Left ventricle myocardium inferior (tissue), 1 donor: ENCODE results near the gene TAF1L. TPM values are rescaled to one million over a fixed set of nuclear protein-coding genes. Genes with fewer than 3 reads are reported as not detected.
"Not testable (repeated sequence)": the region's sequence is repeated elsewhere in the genome, so short reads cannot be mapped to it uniquely, and the experiment has no call there.

Source experiments
- DNase-seq: peaks from one replicate; pipeline ENCODE4 v3.0.0-alpha.2; 2020
- H3K27ac ChIP-seq: fragments of 200-600 bp; replicated peaks from 2 replicates; pipeline ENCODE4 v1.8.0; 2021
- H3K27me3 ChIP-seq: fragments of 200-600 bp; 2 replicates; pipeline ENCODE4 v1.8.0; 2021; ENCODE audit warnings: low read depth
- H3K36me3 ChIP-seq: fragments of 200-600 bp; 2 replicates; pipeline ENCODE4 v1.8.0; 2021
- H3K4me1 ChIP-seq: fragments of 200-600 bp; 2 replicates; pipeline ENCODE4 v1.8.0; 2021
- H3K4me3 ChIP-seq: fragments of 200-600 bp; 2 replicates; pipeline ENCODE4 v1.8.0; 2021; ENCODE audit warnings: mild to moderate bottlenecking, moderate library complexity
- H3K9me3 ChIP-seq: fragments of 200-600 bp; replicated peaks from 2 replicates; pipeline ENCODE4 v1.8.0; 2021
- intact Hi-C: fragments of 100-400 bp; cut with micrococcal nuclease; formaldehyde crosslinking; loops from one replicate; pipeline ENCODE4 v1.11.0; 2022
- total RNA-seq: library from RNA; stranded (reverse); fragmentation: NEBNext Ultra II Directional; extraction: Animal tissue kit (Norgen Biotek cat#: 25700); gene quantifications from one replicate; pipeline ENCODE4 v1.2.1, GENCODE V29; 2021
- TF ChIP-seq, protein P1 (sequence below): fragments of 200-600 bp; IDR thresholded peaks from 2 replicates; pipeline ENCODE4 v1.8.0; 2021; ENCODE audit warnings: antibody characterized with exemption, mild to moderate bottlenecking, borderline replicate concordance
- donor health status: DM: no; HTN: yes; CAD: no; lungs with severe emphysema.

Gene TAF1L
- total RNA-seq, 1 donor from 2014 or later = not detected

DNA sequence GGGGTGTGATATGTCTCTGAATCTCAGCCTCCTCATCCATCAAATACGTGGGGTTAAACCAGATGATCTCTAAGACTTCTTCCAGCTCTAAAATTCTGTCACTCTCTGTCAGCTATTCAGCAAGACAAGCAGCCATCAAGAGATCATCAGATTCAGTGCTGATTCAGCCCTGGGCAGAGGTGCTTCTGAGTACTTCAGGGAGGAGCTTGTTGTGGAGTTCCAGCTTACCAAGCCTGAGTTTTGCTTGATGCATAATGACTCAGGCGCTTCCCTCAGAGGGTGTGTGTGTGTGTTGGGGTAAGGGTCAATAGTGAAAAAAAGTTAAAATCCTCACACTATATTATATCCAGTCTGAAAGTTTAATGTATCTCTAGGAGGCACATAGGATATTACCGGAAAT, 29.6 kb upstream of the TAF1L start:
- TF ChIP-seq, protein P1, sequence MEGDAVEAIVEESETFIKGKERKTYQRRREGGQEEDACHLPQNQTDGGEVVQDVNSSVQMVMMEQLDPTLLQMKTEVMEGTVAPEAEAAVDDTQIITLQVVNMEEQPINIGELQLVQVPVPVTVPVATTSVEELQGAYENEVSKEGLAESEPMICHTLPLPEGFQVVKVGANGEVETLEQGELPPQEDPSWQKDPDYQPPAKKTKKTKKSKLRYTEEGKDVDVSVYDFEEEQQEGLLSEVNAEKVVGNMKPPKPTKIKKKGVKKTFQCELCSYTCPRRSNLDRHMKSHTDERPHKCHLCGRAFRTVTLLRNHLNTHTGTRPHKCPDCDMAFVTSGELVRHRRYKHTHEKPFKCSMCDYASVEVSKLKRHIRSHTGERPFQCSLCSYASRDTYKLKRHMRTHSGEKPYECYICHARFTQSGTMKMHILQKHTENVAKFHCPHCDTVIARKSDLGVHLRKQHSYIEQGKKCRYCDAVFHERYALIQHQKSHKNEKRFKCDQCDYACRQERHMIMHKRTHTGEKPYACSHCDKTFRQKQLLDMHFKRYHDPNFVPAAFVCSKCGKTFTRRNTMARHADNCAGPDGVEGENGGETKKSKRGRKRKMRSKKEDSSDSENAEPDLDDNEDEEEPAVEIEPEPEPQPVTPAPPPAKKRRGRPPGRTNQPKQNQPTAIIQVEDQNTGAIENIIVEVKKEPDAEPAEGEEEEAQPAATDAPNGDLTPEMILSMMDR = no peak
- H3K36me3 ChIP-seq = no peaks in the 10 kb centered on the region

DNA sequence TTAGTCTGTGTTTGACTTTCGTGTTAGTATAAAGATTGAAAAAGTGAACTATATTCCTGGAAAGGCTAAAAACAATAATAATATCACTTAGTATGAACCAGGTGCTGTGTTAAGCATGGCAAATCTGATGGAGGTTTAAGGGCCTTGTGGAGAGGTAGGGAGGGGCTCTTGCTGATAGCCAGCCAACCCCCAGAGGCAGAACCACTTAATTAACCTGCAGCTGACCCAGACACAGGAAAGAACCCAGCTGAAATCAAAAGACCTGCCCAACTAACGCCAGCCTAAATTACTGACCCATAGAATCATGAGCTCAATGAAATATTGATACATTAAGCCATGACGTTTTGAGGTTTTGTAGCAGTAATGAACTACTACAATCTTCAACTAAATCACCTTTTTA, 28.3 kb upstream of the TAF1L start:
- Histone ChIP-seq H3K27ac (no peak overlapping the region), H3K4me1 (no peaks in the 10 kb centered on the region), H3K9me3 (no peaks in the 10 kb centered on the region), H3K27me3 (peaks cover 16% of the 10 kb centered on the region), H3K4me3 (no peak overlapping the region), H3K36me3 (no peaks in the 10 kb centered on the region)
- TF ChIP-seq, protein P1 = no peak
- intact Hi-C loops = no loop called here
- DNase-seq = no peak

More for the DNA sequence above, 29.6 kb upstream of the TAF1L start:
- Histone ChIP-seq H3K27ac (no peak overlapping the region), H3K27me3 (peaks cover 5% of the 10 kb centered on the region), H3K4me1 (no peaks in the 10 kb centered on the region), H3K4me3 (no peak overlapping the region), H3K9me3 (no peaks in the 10 kb centered on the region)
- no peak for DNase-seq
- intact Hi-C loops = no loop called here

DNA sequence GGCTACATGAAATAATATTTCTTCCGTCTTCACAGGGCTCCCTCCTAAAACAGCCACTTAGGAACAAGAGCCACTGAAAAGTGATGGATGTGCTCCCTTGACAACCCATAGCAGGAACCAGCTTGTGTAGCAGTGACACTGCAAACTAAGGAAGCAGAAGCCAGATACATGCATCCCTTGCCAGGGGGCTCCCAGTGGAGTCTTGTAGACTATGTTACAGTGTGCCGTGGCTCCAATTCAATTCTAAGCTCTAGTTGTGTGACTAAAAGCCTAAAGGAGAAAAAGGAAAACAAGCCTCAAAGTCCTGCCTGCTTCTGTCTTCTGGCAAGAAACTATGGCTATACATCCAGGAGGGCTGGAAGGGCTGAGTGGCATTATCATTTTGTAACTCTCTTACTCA, 12.2 kb upstream of the TAF1L start:
- Histone ChIP-seq H3K27ac (no peak overlapping the region), H3K4me3 (no peak overlapping the region), H3K4me1 (no peaks in the 10 kb centered on the region), H3K9me3 (peaks cover 10% of the 10 kb centered on the region), H3K36me3 (no peaks in the 10 kb centered on the region), H3K27me3 (peaks cover 25% of the 10 kb centered on the region)
- TF ChIP-seq, protein P1 = no peak
- intact Hi-C loops = no loop called here
- DNase-seq = no peak

DNA sequence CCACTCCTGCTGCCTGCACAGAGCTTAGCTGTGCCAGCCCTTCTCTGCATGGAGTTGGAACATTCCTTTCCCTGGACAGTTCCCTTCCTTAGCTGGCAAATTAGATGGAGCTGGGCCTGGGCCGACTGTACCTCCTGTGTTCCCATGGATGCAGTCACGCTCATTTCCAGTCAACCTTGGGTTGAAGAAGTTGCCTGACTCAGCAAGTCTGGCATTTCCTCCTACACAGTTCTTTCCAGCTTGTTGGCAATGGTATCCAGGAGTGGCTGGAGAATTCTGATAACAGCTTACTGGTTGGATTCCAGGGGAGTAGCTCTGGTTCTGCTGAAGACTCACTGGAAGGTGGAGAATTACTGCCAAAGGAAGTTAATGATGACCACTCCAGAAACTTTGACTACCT, 9.2 kb upstream of the TAF1L start:
- Histone ChIP-seq H3K27ac (no peak overlapping the region), H3K4me1 (no peaks in the 10 kb centered on the region), H3K9me3 (no peaks in the 10 kb centered on the region), H3K36me3 (no peaks in the 10 kb centered on the region), H3K4me3 (no peak overlapping the region), H3K27me3 (peaks cover 28% of the 10 kb centered on the region)
- no peak for DNase-seq
- intact Hi-C loops = no loop called here
- TF ChIP-seq, protein P1 = no peak

DNA sequence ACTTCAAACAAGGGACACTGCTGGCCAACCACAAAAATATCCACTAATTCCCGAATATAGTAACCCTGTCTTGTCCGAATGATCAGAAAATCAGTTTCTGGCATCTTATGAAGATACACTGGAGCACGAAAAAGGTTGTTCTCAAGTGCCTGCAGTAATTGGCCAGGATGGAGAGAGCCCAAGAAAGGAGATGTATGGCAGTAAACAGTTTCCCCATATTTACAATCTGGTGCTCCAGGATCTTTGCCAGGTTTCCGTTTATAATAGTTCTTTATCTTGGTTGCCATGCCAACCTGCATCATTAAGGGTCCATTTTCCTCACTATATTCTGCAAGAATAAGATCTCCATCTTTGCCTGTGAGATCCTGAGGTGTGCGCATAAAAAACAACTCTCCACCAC, 2.3 kb downstream of the TAF1L start:
- intact Hi-C loops, H3K4me3 ChIP-seq, DNase-seq, H3K4me1 ChIP-seq, H3K27ac ChIP-seq, H3K9me3 ChIP-seq, H3K27me3 ChIP-seq, H3K36me3 ChIP-seq: not testable (repeated sequence)

DNA sequence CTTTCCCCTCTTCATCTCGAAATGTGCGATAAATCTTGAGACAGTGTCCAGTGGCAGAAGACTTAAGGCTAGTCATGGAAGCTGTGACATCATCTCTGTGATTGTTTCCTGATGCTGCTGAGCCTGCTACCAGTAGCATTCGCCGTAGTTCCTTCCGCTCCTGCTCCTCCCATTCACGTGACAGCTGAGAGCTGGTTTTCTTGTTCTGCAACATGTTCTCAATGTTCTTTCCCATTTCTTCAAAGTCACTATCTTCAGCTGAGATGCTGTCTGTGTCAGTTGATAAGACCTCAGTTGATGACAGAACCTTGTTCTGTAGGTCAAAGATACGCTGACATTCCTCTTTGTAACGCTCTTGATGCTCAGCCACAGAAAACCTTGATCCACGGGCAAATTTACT, 3.5 kb downstream of the TAF1L start:
- Histone ChIP-seq H3K36me3 (no peaks in the 10 kb centered on the region), H3K27me3 (peaks cover 2% of the 10 kb centered on the region), H3K27ac (no peak overlapping the region), H3K4me3 (no peak overlapping the region), H3K9me3 (peaks cover 10% of the 10 kb centered on the region), H3K4me1 (no peaks in the 10 kb centered on the region)
- TF ChIP-seq, protein P1 = no peak
- no peak for DNase-seq
- intact Hi-C loops = no loop called here
